HG03060 (cell line): Measurements from ENCODE around the gene KIAA1328.
A peak's percentile ranks its signal among the peaks of the same experiment; 100 is the strongest.
"Not testable (repeated sequence)": the region's sequence is repeated elsewhere in the genome, so short reads cannot be mapped to it uniquely, and the experiment has no call there.

ENCODE experiments used
- ATAC-seq: cut with Tn5 transposase; IDR thresholded peaks from one replicate; pipeline ENCODE4 v1.9.1; 2021; ENCODE audit warnings: low read depth, moderate number of reproducible peaks; ENCODE audit not compliant: unreplicated experiment

The KIAA1328 gene

DNA sequence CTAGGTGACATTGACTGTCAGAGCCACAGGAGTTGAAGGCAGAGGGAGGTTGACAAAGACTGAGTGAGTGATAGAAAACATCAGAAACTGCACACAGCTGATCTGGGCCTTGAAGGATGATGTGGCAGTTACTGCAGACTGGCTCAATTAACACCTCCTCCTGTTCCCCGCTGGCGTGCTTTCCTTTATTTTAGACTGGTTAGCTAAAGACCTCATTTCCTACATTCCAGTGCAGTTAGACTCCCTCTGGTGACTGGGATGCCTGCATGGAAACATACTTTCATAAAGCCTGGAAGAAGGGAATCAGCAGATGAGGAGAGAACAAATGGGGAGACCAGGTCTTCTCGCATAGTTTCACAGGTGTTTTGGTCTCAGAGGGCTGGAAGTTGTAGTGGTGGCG lies 7.2 kb upstream of the KIAA1328 start:
- no peak for ATAC-seq

DNA sequence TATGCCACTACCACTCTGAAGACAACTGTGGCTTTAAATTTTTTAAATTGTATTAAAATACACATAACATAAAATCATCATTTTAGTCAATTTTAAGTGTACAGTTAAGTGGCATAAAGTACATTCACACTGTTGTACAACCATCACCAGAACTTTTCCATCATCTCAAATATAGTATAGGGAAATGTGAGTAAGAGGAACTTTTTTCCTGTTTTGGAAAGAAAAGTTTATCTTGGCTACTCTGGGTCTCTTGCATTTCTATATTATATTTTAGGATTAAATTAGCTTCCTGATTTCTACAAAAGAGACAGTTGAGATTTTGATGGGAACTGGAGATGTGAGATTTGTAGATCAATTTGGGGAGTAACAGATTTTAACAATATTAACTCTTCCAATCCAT lies 3.4 kb upstream of the KIAA1328 start:
- no peak for ATAC-seq

DNA sequence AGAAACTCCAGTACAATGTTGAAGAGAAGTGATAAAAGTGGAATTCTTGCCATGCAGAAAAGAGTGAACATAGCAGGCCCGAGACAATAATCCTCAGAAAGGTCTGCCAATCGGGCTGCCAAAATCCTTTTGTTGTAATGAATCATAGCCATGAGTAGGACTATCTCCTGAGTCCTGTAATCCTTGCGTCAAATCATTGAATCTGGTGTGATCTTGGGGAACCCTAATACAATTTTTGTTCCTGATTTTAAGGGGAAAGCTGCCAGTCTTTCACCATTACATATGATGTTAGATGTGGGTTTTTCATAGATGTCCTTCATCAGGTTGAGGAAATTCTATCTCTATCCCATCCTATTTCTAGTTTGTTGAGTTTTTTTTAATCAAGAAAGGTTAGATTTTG lies 2.4 kb upstream of the KIAA1328 start:
- ATAC-seq: no peak

DNA sequence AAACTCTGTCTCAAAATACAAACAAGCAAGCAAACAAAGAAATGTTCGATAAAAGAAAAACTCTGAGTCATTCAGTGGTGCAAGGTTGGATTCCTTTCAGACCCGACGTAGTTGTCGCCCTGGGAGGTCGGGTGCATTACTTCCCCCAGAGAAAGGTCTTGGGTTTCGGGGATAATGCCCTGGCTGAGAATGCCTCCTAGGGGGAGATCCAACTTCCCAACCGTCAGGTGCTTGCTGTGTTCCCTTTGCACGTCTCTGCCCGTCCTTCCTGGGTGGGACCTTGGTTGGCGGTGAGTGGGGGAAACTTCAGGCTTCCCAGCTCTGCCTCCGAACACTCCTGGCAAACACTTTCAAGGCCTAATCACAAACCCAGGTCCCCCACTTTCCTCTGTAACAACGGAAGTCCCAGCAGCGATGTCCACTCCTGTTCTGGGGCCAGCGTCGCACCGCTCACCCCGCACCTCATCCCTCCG lies 734 bp upstream of the KIAA1328 start:
- ATAC-seq: peak; percentile 2

DNA sequence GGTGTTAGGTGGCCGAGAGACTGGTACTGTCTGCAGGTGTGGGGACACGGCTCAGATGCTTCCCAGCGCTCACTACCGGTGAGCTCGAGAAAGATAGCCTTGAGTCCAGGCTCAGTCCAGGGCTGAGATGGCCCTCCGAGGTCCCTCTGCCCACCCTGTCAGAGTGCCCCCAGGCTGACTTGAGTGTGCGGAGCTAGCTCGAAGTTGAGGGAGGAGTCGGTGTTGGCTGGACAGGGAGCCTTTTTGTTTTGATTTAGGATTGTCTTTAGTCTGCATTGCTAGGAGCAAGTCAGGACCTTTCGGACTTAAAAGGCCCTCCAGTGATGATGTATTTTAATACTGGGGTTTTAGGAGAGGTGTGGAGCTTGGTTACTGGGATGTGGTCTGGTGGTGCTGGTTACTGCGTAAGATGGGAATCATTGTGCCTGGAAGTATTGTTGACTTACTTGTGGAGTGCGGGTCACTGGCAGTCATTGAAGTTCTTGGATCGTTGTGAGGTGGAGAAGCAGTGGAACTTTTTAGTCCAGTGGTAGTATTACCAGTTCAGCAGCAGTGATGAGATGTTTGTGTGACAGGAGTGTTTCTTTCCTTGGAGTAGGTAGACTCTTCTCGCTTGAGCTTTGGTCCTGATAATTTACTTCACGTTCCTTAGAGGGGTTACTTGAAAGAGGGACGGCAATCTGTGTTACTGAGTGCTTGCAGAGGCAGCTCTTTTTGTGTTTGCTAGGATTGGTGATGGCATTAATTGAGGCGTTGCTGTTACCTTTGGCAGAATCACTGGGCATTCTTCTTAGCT lies 633 bp downstream of the KIAA1328 start:
- ATAC-seq: no peak

DNA sequence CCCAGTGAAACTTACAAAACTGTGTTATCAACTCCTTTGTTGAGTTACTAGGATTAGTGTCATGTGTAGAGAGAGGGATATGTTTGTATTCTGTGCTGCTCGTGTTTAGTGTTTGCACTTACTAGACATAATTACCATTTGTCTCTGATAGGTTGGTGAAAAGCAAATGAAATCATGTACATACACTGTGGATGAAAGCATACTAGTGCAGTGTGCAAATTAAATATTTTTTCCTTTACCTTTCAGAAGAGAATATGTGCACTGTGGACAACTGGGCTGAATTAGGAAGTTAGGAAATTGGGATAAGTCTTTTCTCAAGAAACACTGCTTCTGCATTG lies 1.2 kb downstream of the KIAA1328 start:
- ATAC-seq: no peak

DNA sequence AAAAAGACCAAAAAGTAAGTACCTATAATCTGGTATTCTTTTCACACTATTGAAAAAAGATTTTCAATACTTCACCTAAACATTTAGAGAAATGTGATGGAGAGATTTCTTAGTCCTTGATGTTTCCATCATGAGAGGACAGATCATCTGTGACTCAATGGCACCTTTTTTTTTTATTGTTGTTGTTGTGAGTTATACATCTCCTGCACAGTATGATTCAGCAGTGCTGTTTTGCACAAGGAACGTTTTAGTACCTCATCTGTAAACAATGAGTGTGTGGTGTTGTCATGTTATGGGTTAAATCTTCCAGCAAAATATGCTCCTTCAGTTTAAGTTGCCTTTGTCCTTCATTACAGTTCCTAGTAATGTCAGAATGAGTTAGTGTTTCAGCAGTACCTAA lies 2.2 kb downstream of the KIAA1328 start:
- ATAC-seq: no peak

DNA sequence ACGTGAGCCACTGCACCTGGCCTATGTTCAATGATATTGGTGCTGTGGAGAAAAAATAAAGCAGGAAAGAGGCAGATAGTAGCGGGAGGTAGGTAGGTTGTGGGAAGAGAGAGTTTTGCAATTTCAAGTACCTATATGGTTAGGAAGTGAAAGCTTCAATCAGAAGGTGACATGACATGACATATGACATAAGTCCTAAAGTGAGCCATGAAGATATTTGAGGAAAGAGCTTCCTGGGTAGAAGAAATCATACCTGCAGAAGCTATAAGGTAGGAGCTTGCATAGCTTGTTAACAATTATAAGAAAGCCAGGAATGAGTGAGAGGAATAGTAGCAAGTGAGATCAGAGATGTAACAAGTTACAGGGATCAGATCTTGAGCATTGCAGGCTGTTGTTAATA lies 4.2 kb downstream of the KIAA1328 start:
- no peak for ATAC-seq

DNA sequence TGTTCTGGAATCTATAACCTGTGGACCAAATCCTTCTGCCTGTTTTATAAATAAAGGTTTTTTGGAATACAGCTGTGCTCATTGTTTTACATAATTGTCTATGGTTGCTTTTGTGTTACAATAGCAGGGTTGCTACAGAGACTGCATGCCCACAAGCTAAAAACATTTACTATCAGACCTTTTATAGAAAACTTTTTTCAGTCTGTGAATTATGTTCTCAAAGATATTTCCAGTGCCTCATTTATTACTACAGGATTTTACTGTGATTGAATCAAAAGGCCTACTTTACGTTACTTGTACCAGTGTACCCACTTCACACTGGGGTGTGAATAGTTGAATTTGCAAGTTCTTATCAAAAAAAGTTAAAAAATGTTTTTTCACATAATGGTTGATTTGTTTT lies 7.0 kb downstream of the KIAA1328 start:
- ATAC-seq: no peak

DNA sequence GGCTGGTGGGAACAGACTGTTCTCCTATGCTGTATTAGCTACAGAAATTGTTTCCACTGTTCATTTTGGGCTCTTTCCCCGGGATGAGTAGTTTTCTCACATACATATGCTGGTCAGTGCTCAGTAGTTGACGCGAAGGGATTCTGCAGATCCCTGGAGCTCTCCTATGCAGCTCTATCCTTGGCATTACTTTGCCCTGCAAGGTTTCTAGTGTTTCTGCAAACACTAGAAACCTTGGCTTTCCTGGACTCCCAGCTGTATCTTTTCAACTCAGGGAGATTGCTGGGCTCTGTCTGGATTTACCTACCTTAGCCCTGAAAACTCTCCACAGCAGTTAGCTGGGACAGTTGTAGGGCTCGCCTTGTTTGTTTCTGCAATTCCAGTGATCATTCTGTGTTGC lies 10.9 kb downstream of the KIAA1328 start:
- no peak for ATAC-seq

DNA sequence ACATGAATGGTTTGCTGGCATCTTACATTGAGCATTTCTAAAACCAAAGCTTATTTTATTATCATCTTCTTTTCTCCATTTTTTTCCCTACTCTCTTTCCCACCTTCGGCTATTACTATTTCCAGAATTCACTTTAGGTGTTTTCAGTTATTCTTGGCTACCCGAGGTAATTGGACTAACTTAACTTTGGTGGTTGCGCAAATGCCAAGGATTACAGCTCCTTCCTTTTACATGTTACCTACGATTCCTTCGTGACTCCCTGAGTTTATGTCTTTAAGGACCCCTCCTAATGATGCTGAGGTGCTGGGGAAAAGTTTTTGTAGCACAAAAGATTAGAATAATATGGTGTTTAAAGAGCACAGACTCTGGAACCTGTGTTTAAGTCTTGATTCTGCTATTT lies 14.3 kb downstream of the KIAA1328 start:
- ATAC-seq: no peak

DNA sequence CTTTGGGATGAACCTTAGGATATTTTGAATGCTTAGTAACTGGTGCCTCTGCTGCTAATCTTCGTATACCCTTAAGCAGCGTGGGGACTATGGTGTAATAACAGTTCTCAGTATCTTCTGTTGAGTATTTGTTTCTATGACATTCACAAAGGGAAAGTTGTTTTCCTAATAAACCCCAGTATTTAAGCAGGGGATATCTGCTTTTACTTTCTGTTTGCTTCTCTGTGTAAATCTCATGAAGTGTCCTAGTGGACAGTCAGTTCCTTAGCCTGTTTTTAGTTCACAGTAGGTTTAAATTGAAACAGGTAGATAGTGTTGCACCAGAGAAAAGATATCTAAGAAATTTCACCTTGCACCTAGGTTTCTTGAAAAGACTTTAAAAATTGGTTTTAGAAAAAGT lies 14.9 kb downstream of the KIAA1328 start:
- ATAC-seq: no peak

DNA sequence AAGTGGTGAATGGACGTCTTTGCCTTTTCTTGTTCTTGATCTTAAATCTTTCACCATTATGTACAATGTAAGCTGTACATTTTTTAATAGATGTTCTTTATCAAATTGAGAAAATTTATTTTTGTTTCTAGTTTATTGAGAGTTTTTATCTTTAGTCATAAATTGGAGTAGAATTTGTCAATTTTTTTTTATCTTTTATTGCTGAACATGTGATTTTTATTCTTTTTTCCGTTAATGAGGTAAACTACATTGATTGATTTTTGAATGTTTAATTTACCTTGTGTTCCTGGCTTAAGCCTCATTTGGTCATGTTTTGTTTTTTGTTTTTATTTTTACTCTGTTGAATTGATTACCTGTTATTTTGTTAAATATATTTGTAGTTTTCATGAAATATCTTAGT lies 19.7 kb downstream of the KIAA1328 start:
- no peak for ATAC-seq

DNA sequence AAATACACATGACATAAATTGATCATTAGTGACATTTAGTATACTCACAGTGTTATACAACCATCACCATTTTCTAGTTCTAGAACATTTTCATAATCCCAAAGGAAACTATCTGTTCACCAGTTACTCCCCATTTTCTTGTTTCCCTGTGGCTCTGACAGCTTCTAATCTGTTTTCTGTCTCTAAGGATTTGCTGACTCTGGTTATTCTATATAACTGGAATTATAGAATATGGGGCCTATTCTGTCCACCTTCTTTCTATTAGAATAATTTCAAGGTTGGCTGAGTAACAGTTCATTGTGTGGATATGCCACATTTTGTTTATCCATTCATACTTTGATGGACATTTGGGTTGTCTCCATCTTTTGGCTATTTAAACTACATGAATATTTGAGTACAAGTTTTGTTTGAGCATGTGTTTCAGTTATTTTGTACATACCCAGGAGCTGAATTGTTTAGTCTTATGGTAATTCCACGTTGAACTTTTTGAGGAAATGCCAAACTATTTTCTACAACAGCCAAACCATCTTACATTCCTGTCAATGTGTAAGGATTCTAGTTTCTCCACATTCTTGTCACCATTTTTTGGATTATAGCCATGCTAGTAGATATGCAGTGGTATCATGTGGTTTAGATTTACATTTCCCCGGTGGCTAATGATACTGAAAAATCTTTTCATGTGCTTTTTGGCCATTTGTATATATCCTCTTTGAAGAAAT lies 20.5 kb downstream of the KIAA1328 start:
- ATAC-seq: no peak

DNA sequence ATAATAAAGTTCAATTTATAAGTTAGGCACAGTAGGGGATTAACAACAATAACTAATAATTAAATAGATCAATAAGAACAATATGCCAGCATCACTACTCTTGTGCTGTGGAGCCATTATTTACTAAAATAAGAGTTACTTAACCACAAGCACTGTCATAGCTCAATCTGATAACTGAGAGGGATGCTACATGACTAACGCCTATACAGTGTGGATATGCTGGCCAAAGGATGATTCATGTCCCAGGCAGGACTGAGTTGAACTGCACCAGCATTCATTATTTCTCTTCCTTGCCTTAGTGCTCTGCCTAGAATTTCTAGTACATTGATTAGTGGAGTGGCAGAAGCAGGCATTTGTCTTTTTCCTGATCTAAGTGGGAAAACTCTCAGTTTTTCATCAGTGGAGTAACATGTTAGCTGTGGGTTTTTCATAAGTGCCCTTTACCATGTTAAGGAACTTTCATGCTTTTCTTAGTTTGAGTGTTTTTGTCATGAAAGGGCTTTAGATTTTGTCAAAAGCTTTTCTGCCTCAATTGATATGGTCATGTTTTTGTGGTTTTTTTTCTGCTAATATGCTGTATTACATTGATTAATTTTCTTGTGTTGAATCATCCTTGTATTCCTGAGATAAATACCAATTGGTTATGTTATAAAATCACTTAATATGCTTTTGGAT lies 21.7 kb downstream of the KIAA1328 start:
- ATAC-seq: no peak

DNA sequence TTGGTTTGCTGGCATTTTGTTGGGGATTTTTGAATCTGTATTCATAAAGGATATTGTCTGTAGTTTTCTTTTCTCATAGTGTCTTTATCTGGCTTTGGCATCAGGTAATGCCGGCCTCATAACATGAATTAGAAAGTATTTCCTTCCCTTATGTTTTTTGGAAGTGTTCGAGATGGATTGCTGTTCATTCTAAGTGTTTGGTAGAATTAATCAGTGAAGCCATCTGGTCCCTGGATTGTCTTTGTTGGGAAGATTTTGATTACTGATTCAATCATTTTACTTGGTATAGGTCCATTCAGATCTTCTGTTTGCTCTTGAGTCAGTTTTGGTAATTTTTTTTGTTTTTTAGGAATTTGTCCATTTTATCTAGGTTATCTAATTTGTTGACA lies 22.3 kb downstream of the KIAA1328 start:
- no peak for ATAC-seq

DNA sequence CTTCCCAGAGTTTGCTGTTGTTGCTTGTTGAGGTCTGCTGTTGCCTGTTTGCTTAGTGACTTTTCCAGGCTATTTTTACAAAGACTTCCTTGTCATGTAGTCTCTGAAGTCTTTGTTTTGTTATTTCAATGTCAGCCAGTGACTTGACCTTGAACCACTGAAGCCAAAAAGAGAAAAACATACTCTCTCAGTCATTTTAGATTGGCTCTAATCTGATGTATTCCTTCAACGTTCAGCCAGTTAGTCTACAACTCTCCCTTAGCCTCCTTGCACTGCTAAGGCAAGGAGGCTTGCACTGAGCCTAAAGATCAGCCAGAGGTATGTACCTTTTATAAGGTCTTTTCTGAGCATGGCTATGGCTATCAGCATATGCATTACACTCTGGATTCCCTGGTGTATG lies 27.9 kb downstream of the KIAA1328 start:
- no peak for ATAC-seq

DNA sequence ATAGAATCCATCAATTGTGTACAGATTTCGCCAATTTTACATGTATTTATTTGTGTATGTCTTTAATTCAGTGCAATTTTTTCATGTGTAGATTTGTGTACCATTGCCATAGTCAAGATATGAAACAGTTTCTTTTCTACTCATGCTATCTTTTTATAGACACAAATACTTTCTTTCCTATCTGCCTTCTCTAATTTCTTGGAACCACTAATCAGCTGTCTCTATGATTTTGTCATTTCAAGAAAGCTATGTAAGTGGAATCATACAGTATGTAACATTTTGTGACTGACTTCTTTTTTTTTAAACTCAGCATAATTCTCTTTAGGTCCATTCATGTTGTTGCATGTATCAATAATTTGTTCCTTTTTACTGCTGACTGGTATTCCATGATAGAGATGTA lies 33.3 kb downstream of the KIAA1328 start:
- ATAC-seq: no peak

DNA sequence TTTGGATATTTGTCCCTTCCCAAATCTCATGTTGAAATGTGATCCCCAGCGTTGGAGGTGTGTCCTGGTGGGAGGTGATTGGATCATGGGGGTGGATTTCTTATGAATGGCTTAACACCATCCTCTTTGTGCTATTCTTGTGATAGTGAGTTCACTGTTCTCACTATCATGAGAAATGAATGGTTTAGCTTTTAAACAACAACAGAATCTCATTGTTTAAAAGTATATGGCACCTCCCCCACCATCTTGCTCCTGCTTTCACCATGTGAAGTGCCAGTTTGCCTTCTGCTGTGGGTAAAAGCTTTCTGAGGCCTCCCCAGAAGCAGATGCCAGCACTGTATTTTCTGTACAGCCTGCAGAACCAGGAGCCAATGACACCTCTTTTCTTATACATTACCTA lies 38.1 kb downstream of the KIAA1328 start:
- no peak for ATAC-seq

DNA sequence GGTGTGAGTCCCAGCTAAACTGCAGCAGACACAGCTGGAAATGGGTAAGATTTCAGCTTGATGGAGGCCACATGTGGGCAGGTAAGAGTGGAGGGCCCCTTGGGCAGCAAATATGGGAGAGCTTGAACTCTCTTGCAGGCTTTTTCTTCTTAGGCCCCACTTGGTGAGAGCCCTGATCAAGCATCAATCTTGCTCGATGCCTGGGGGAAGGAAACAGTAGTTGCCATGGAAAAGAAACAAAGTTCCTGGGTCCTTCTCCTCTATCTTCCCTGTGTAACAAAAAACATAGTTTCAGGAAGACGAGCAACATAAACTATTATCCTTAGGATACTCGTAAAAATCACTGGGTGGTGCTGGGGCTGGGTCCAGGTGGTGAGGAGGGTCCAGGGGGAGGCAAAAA lies 42.9 kb downstream of the KIAA1328 start:
- ATAC-seq: no peak

DNA sequence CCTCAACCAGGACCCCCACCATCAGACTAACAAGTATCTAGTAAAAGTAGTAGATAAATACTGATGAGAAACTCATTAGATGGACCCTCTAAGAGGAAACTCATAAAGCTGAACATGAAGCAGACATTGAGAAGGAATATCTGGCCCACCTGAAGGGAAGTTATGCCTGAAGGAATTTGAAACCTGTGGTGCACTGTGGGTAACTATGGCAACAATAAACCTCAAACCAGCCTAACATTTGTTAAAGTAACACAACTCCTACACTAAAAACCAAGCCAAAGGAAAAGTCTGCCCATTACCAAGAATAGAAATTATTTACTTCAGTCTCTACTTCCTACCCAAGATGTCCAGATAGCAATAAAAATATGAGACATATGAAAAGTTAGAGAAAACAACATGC lies 43.4 kb downstream of the KIAA1328 start:
- ATAC-seq: no peak

DNA sequence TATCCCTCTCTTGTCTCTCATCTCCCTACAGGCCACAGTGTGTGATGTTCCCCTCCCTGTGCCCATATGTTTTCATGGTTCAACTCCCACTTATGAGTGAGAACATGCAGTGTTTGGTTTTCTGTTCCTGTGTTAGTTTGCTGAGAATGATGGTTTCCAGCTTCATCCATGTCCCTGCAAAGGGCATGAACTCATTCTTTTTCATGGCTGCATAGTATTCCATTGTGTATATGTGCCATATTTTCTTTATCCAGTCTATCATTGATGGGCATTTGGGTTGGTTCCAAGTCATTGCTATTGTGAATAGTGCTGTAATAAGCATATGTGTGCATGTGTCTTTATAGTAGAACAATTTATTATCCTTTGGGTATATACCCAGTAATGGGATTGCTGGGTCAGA lies 44.9 kb downstream of the KIAA1328 start:
- ATAC-seq: not testable (repeated sequence)
